Gastroesophageal sphincter (tissue), 3 donors: ENCODE data around the gene CYP4F11.

Experiments used
- EP300 ChIP-seq: sonication (generic); formaldehyde crosslinking; IDR thresholded peaks from one replicate; pipeline ENCODE4 v1.6.1; 2017; ENCODE audit warnings: antibody characterized with exemption, mild to moderate bottlenecking
- TF ChIP-seq, protein P1 (sequence below), 4 experiments: fragments of 200-600 bp in 2 of 4; fragments of 450-650 bp in 2 of 4; sonication (generic) in 1 of 4; IDR thresholded peaks; one replicate each; pipeline ENCODE4 v1.5.1; 2017 to 2019; ENCODE audit warnings: antibody characterized with exemption in 4 of 4, mild to moderate bottlenecking in 2 of 4, moderate library complexity in 2 of 4

DNA sequence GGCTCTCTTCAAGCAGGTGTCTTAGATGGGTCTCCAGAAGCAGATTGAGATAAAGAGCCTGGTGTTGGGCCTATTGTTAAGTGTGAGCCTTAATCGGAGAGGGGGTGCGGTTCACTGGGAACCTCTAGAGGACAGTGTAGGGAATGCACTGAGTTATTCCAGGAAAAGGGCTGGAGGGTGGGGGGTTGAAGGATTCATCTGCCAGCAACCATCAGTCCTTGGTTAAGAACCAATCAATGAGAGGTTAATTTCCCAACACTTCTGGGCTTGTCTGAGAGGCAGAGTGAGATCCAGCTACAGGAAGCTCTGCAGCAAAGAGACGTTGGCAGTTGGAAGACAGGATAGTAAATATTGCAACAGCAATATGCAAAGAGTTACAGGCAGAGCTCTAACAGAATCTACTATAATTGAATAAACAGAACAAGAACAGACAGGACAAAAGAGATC is 65.2 kb downstream of the CYP4F11 start:
- TF ChIP-seq, protein P1, sequence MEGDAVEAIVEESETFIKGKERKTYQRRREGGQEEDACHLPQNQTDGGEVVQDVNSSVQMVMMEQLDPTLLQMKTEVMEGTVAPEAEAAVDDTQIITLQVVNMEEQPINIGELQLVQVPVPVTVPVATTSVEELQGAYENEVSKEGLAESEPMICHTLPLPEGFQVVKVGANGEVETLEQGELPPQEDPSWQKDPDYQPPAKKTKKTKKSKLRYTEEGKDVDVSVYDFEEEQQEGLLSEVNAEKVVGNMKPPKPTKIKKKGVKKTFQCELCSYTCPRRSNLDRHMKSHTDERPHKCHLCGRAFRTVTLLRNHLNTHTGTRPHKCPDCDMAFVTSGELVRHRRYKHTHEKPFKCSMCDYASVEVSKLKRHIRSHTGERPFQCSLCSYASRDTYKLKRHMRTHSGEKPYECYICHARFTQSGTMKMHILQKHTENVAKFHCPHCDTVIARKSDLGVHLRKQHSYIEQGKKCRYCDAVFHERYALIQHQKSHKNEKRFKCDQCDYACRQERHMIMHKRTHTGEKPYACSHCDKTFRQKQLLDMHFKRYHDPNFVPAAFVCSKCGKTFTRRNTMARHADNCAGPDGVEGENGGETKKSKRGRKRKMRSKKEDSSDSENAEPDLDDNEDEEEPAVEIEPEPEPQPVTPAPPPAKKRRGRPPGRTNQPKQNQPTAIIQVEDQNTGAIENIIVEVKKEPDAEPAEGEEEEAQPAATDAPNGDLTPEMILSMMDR (IDR thresholded peaks at IDR 0.05) = peak in 3 of 4 experiments; percentile 53 to 69 (median 64)
- TF ChIP-seq EP300 = no peak
